ENCODE measurements around the gene DUSP23.
A peak's percentile ranks its signal among the peaks of the same experiment; 100 is the strongest.

DNA sequence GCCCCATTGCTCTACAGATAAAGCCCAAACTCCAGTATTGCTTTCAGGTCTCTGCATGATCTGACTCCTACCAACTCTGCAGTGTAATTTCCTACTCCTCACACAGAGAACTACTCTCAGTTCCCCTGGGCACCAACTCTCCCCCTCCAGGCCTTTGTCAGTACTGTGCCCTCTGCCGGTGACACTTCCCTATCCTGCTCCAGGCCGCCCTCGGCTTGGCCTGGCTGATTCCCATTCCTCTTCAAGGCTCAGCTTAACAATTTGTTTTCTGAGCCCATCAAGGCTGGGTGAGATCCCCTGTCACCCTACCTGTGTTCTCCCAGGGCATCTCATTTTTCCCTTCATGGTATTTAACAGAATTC, 48.5 kb downstream of the DUSP23 start:
- TF ChIP-seq, protein P1, sequence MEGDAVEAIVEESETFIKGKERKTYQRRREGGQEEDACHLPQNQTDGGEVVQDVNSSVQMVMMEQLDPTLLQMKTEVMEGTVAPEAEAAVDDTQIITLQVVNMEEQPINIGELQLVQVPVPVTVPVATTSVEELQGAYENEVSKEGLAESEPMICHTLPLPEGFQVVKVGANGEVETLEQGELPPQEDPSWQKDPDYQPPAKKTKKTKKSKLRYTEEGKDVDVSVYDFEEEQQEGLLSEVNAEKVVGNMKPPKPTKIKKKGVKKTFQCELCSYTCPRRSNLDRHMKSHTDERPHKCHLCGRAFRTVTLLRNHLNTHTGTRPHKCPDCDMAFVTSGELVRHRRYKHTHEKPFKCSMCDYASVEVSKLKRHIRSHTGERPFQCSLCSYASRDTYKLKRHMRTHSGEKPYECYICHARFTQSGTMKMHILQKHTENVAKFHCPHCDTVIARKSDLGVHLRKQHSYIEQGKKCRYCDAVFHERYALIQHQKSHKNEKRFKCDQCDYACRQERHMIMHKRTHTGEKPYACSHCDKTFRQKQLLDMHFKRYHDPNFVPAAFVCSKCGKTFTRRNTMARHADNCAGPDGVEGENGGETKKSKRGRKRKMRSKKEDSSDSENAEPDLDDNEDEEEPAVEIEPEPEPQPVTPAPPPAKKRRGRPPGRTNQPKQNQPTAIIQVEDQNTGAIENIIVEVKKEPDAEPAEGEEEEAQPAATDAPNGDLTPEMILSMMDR (IDR thresholded peaks at IDR 0.05 in 2 of 3, conservative IDR thresholded peaks at IDR 0.05 in 1 of 3; ENCODE audit: control insufficient read depth in 2 of 3, extremely low read depth in 1 of 3, insufficient read depth in 1 of 3, low read depth in 3 of 3, low read length in 3 of 3) = peak; percentile 46 to 71 (median 66)
- no peak for TF ChIP-seq KDM1A (IDR thresholded peaks at IDR 0.05; ENCODE audit: borderline replicate concordance)
- TF ChIP-seq TAF1 (IDR thresholded peaks at IDR 0.05; ENCODE audit: borderline replicate concordance, low read depth, low read length) = no peak
- no peak for TF ChIP-seq CHD2 (IDR thresholded peaks at IDR 0.05; ENCODE audit: borderline replicate concordance, low read depth, low read length)
- TF ChIP-seq POLR2A (IDR thresholded peaks at IDR 0.05; ENCODE audit: low read depth, low read length) = no peak
- TF ChIP-seq, protein P2, sequence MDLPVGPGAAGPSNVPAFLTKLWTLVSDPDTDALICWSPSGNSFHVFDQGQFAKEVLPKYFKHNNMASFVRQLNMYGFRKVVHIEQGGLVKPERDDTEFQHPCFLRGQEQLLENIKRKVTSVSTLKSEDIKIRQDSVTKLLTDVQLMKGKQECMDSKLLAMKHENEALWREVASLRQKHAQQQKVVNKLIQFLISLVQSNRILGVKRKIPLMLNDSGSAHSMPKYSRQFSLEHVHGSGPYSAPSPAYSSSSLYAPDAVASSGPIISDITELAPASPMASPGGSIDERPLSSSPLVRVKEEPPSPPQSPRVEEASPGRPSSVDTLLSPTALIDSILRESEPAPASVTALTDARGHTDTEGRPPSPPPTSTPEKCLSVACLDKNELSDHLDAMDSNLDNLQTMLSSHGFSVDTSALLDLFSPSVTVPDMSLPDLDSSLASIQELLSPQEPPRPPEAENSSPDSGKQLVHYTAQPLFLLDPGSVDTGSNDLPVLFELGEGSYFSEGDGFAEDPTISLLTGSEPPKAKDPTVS (IDR thresholded peaks at IDR 0.05; ENCODE audit: low read depth, low read length) = no peak
- no peak for TF ChIP-seq NFYA (IDR thresholded peaks at IDR 0.05; ENCODE audit: borderline replicate concordance, low read depth, low read length)
- TF ChIP-seq HDAC2 (IDR thresholded peaks at IDR 0.05) = no peak
- 0 out of 2 replicates have a peak, but pooled peaks have one; percentile 26 for TF ChIP-seq RAD21 (IDR thresholded peaks at IDR 0.05; ENCODE audit: insufficient read depth, low read depth, low read length)
- no peak for TF ChIP-seq PAX8 (IDR thresholded peaks at IDR 0.05)
- TF ChIP-seq, protein P3, sequence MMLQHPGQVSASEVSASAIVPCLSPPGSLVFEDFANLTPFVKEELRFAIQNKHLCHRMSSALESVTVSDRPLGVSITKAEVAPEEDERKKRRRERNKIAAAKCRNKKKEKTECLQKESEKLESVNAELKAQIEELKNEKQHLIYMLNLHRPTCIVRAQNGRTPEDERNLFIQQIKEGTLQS (IDR thresholded peaks at IDR 0.05; ENCODE audit: borderline replicate concordance, extremely low read depth, low read depth, low read length) = no peak

All from GM12878 (cell line).